Activated CD4-positive, alpha-beta T cell treated with anti-CD3 and anti-CD28 coated beads, Interleukin-2, amount 10 ng/mL, durations not matched to agents 7 days and 5 days (primary cell): ENCODE measurements around the gene SART1. TPM values are rescaled to one million over a fixed set of nuclear protein-coding genes. Genes with fewer than 3 reads are reported as not detected.

Source experiments
- CTCF ChIA-PET: fragments of 350-600 bp; sonication (Branson Sonifier 250); formaldehyde crosslinking; loops from one replicate; lab custom pipeline; 2021; ENCODE audit warnings: antibody characterized with exemption; lab: Charles Lee
- POLR2A ChIA-PET: fragments of 350-600 bp; sonication (Branson Sonifier 250); formaldehyde crosslinking; loops from one replicate; lab custom pipeline; 2021; ENCODE audit warnings: antibody characterized with exemption; lab: Charles Lee
- DNase-seq: peaks from one replicate; pipeline ENCODE4 v3.0.0-alpha.2; 2020
- H3K27ac Mint-ChIP-seq: one replicate; pipeline ENCODE4 v1.8.0; 2021; ENCODE audit warnings: mild to moderate bottlenecking, moderate library complexity, mixed read lengths
- H3K27me3 Mint-ChIP-seq: one replicate; pipeline ENCODE4 v1.8.0; 2021; ENCODE audit warnings: mixed read lengths
- H3K36me3 Mint-ChIP-seq: one replicate; pipeline ENCODE4 v1.8.0; 2021; ENCODE audit warnings: low read depth, mixed read lengths
- H3K4me1 Mint-ChIP-seq: one replicate; pipeline ENCODE4 v1.8.0; 2021; ENCODE audit warnings: mixed read lengths
- H3K4me3 Mint-ChIP-seq: one replicate; pipeline ENCODE4 v1.8.0; 2021; ENCODE audit warnings: mild to moderate bottlenecking, moderate library complexity, mixed read lengths
- H3K9me3 Mint-ChIP-seq: one replicate; pipeline ENCODE4 v1.8.0; 2021; ENCODE audit warnings: mixed read lengths
- total RNA-seq, 2 experiments: library from RNA; stranded (reverse); gene quantifications; one replicate each; pipeline ENCODE4 v1.2.3, GENCODE V29; 2021

Gene SART1
- total RNA-seq, 2 experiments from 2014 or later, result 79.6 to 81.7 TPM

GRCh38 chr11:65988791-65989592 lies 27.5 kb downstream of the SART1 start:
- DNase-seq, result peak; percentile 97
- H3K36me3 Mint-ChIP-seq, result peaks cover 4% of the 10 kb centered on the region
- no peaks in the 10 kb centered on the region for H3K9me3 Mint-ChIP-seq
- CTCF ChIA-PET, result interaction anchor here (0.5 to 3.3 kb wide), 28 partner anchors 9 to 472 kb away, joined by 3 to 22 read pairs (median 4); partner anchors contain the start of genes CCDC85B, FIBP and KAT5
- H3K4me3 Mint-ChIP-seq, result no peak overlapping the region
- peak overlapping the region; percentile 87 for H3K27ac Mint-ChIP-seq
- POLR2A ChIA-PET, result no interaction called here
- H3K4me1 Mint-ChIP-seq, result peaks cover 7% of the 10 kb centered on the region
- H3K27me3 Mint-ChIP-seq, result no peaks in the 10 kb centered on the region

GRCh38 chr11:65992056-65992455 lies 30.5 kb downstream of the SART1 start:
- no peak overlapping the region for H3K27ac Mint-ChIP-seq
- H3K9me3 Mint-ChIP-seq, result no peaks in the 10 kb centered on the region
- ChIA-PET POLR2A (no interaction called here), CTCF (interaction anchor here (0.6 to 1.6 kb wide), 8 partner anchors 11 to 1815 kb away, joined by 3 to 5 read pairs (median 4); partner anchors contain the start of genes BANF1, KAT5 and SF3B2)
- H3K36me3 Mint-ChIP-seq, result peaks cover 15% of the 10 kb centered on the region
- peaks cover 7% of the 10 kb centered on the region for H3K4me1 Mint-ChIP-seq
- no peaks in the 10 kb centered on the region for H3K27me3 Mint-ChIP-seq
- DNase-seq, result no peak
- H3K4me3 Mint-ChIP-seq, result no peak overlapping the region

GRCh38 chr11:65997286-65997685 lies 35.8 kb downstream of the SART1 start:
- POLR2A ChIA-PET, result no interaction called here
- CTCF ChIA-PET, result interaction anchor here (1.1 kb wide), 1 partner anchor 217 kb away, joined by 4 read pairs; the partner anchor contains the start of gene AP5B1

GRCh38 chr11:66001942-66002647 lies 40.6 kb downstream of the SART1 start, which contains the start of the genes BANF1 and EIF1AD:
TSS of gene BANF1 (plus strand) at chr11:66002503. CDS start at chr11:66003251, 748 bp downstream.
TSS of gene EIF1AD (minus strand) at chr11:66002157. CDS start at chr11:66000389, 1,768 bp downstream.
- CTCF ChIA-PET, result interaction anchor here (1.0 to 1.5 kb wide), 6 partner anchors 10 to 222 kb away, joined by 4 to 13 read pairs (median 5); partner anchors contain the start of genes FIBP and MUS81
- peak within 1 kb of the TSS; percentile 98 for H3K27ac Mint-ChIP-seq
- no peaks in the 10 kb centered on the region for H3K27me3 Mint-ChIP-seq
- H3K36me3 Mint-ChIP-seq, result peaks cover 49% of the 10 kb centered on the region
- peak within 1 kb of the TSS; percentile 96 for H3K4me3 Mint-ChIP-seq
- H3K9me3 Mint-ChIP-seq, result no peaks in the 10 kb centered on the region
- DNase-seq, result peak; percentile 95
- POLR2A ChIA-PET, result interaction anchor here (0.6 to 1.3 kb wide), 2 partner anchors 54 to 143 kb away, joined by 3 read pairs; no protein-coding TSS in a partner anchor
- peaks cover 41% of the 10 kb centered on the region for H3K4me1 Mint-ChIP-seq

More at GRCh38 chr11:65997286-65997685, 35.8 kb downstream of the SART1 start:
- H3K36me3 Mint-ChIP-seq, result peaks cover 47% of the 10 kb centered on the region
- H3K9me3 Mint-ChIP-seq, result no peaks in the 10 kb centered on the region
- H3K4me1 Mint-ChIP-seq, result peaks cover 24% of the 10 kb centered on the region
- no peaks in the 10 kb centered on the region for H3K27me3 Mint-ChIP-seq
- H3K27ac Mint-ChIP-seq, result no peak overlapping the region
- no peak overlapping the region for H3K4me3 Mint-ChIP-seq
- DNase-seq, result no peak

GRCh38 chr11:66002648-66003225 lies 41.2 kb downstream of the SART1 start:
- H3K27me3 Mint-ChIP-seq, result no peaks in the 10 kb centered on the region
- POLR2A ChIA-PET, result interaction anchor here (0.6 to 1.3 kb wide), 2 partner anchors 53 to 143 kb away, joined by 3 read pairs; no protein-coding TSS in a partner anchor
- no peak for DNase-seq

GRCh38 chr11:66003291-66003690 lies 41.8 kb downstream of the SART1 start:
- no peaks in the 10 kb centered on the region for H3K27me3 Mint-ChIP-seq
- DNase-seq, result no peak
- peaks cover 36% of the 10 kb centered on the region for H3K4me1 Mint-ChIP-seq
- CTCF ChIA-PET, result interaction anchor here (1.1 to 1.5 kb wide), 6 partner anchors 11 to 223 kb away, joined by 3 to 13 read pairs (median 5); partner anchors contain the start of genes CCDC85B, FIBP and MUS81
- H3K9me3 Mint-ChIP-seq, result no peaks in the 10 kb centered on the region
- H3K4me3 Mint-ChIP-seq, result peak overlapping the region; percentile 96
- POLR2A ChIA-PET, result no interaction called here
- H3K36me3 Mint-ChIP-seq, result peaks cover 38% of the 10 kb centered on the region
- peak overlapping the region; percentile 98 for H3K27ac Mint-ChIP-seq

More at GRCh38 chr11:66002648-66003225, 41.2 kb downstream of the SART1 start:
- Mint-ChIP-seq H3K4me1 (peaks cover 37% of the 10 kb centered on the region), H3K36me3 (peaks cover 43% of the 10 kb centered on the region), H3K4me3 (peak overlapping the region; percentile 96), H3K27ac (peak overlapping the region; percentile 98), H3K9me3 (no peaks in the 10 kb centered on the region)
- CTCF ChIA-PET, result interaction anchor here (1.0 to 1.5 kb wide), 6 partner anchors 11 to 223 kb away, joined by 4 to 13 read pairs (median 5); partner anchors contain the start of genes FIBP and MUS81

- DNase-seq, result no peak
- Mint-ChIP-seq H3K9me3 (no peaks in the 10 kb centered on the region), H3K27ac (no peak overlapping the region), H3K36me3 (peaks cover 29% of the 10 kb centered on the region), H3K27me3 (no peaks in the 10 kb centered on the region), H3K4me3 (peak overlapping the region; percentile 96), H3K4me1 (peaks cover 35% of the 10 kb centered on the region)
- ChIA-PET POLR2A (no interaction called here), CTCF (interaction anchor here (0.8 to 1.2 kb wide), 3 partner anchors 114 to 187 kb away, joined by 3 read pairs; partner anchors contain the start of genes CCDC85B and FIBP)
Measured at GRCh38 chr11:66004186-66004585, 42.7 kb downstream of the SART1 start.

GRCh38 chr11:66006134-66006890 lies 44.8 kb downstream of the SART1 start:
- Mint-ChIP-seq H3K4me1 (peaks cover 17% of the 10 kb centered on the region), H3K4me3 (no peak overlapping the region), H3K27ac (no peak overlapping the region), H3K27me3 (peaks cover 12% of the 10 kb centered on the region), H3K9me3 (no peaks in the 10 kb centered on the region), H3K36me3 (peaks cover 18% of the 10 kb centered on the region)
- no peak for DNase-seq
- CTCF ChIA-PET, result interaction anchor here (0.6 kb wide), 1 partner anchor 207 kb away, joined by 3 read pairs; no protein-coding TSS in a partner anchor
- POLR2A ChIA-PET, result no interaction called here

GRCh38 chr11:66006891-66007176 lies 45.3 kb downstream of the SART1 start:
- H3K27ac Mint-ChIP-seq, result no peak overlapping the region
- ChIA-PET POLR2A (no interaction called here), CTCF (interaction anchor here (1.0 to 2.0 kb wide), 2 partner anchors 16 to 122 kb away, joined by 5 to 6 read pairs; no protein-coding TSS in a partner anchor)
- no peak overlapping the region for H3K4me3 Mint-ChIP-seq
- peaks cover 15% of the 10 kb centered on the region for H3K36me3 Mint-ChIP-seq
- H3K9me3 Mint-ChIP-seq, result no peaks in the 10 kb centered on the region
- H3K4me1 Mint-ChIP-seq, result peaks cover 17% of the 10 kb centered on the region
- DNase-seq, result no peak
- H3K27me3 Mint-ChIP-seq, result peaks cover 14% of the 10 kb centered on the region

GRCh38 chr11:66007201-66007634 lies 45.7 kb downstream of the SART1 start:
- Mint-ChIP-seq H3K4me1 (peaks cover 17% of the 10 kb centered on the region), H3K4me3 (no peak overlapping the region), H3K27ac (no peak overlapping the region), H3K27me3 (peaks cover 18% of the 10 kb centered on the region), H3K9me3 (no peaks in the 10 kb centered on the region), H3K36me3 (peaks cover 13% of the 10 kb centered on the region)
- DNase-seq, result no peak
- ChIA-PET CTCF (interaction anchor here (1.0 to 2.0 kb wide), 2 partner anchors 15 to 123 kb away, joined by 5 to 6 read pairs; no protein-coding TSS in a partner anchor), POLR2A (no interaction called here)

GRCh38 chr11:66008095-66008467 lies 46.5 kb downstream of the SART1 start:
- Mint-ChIP-seq H3K4me1 (peaks cover 12% of the 10 kb centered on the region), H3K27me3 (peaks cover 24% of the 10 kb centered on the region), H3K9me3 (no peaks in the 10 kb centered on the region), H3K4me3 (no peak overlapping the region), H3K27ac (no peak overlapping the region), H3K36me3 (peaks cover 7% of the 10 kb centered on the region)
- DNase-seq, result no peak
- ChIA-PET CTCF (interaction anchor here (0.6 to 2.0 kb wide), 6 partner anchors 14 to 439 kb away, joined by 3 to 5 read pairs (median 4); partner anchors contain the start of gene KAT5), POLR2A (no interaction called here)
